IMR-90 (cell line): ENCODE results near the gene ZCWPW1. TPM values are rescaled to one million over a fixed set of nuclear protein-coding genes. Genes with fewer than 3 reads are reported as not detected.
A peak's percentile ranks its signal among the peaks of the same experiment; 100 is the strongest.

Source experiments
- ATAC-seq: fragments of 200-7000 bp; cut with Tn5 transposase; 2 replicates; pipeline ENCODE4 v1.9.1; 2020; ENCODE audit warnings: low read depth, mild to moderate bottlenecking, moderate library complexity
- BruUV-seq: library from RNA; stranded (reverse); fragments of 400-500 nt; replicated peaks from 2 replicates; lab custom pipeline; 2021; lab: Mats Ljungman, UMichigan
- CTCF ChIA-PET: fragments of 300-600 bp; formaldehyde crosslinking; extraction: SDS; loops from one replicate; lab custom pipeline; 2021; ENCODE audit warnings: antibody characterized with exemption; lab: Yijun Ruan, JAX
- POLR2A ChIA-PET: fragments of 300-600 bp; sonication (Branson Sonifier 250); formaldehyde crosslinking; loops from one replicate; lab custom pipeline; 2022; ENCODE audit warnings: antibody characterized with exemption; ENCODE audit not compliant: unreplicated experiment; lab: Charles Lee
- DNase-seq: peaks from one replicate; pipeline ENCODE4 v3.0.0; 2013
- H2AFZ ChIP-seq: replicated peaks from 2 replicates; pipeline ENCODE3; 2013; ENCODE audit warnings: low read length, mild to moderate bottlenecking; ENCODE audit not compliant: poor library complexity
- H2AK5ac ChIP-seq: 2 replicates; pipeline ENCODE4 v1.6.1; 2013; ENCODE audit warnings: low read depth, low read length, inconsistent platforms
- H2AK9ac ChIP-seq: replicated peaks from 2 replicates; pipeline ENCODE3; 2013; ENCODE audit warnings: mild to moderate bottlenecking, low read depth, low read length, moderate library complexity; ENCODE audit not compliant: poor library complexity
- H2BK120ac ChIP-seq: 2 replicates; pipeline ENCODE4 v1.6.1; 2013; ENCODE audit warnings: low read depth, low read length, inconsistent platforms
- H2BK15ac ChIP-seq: 3 replicates; pipeline ENCODE4 v1.6.1; 2013; ENCODE audit warnings: low read depth, low read length, inconsistent platforms
- H2BK20ac ChIP-seq: 2 replicates; pipeline ENCODE4 v1.6.1; 2013; ENCODE audit warnings: low read depth, mild to moderate bottlenecking, inconsistent platforms, low read length, moderate library complexity
- H2BK5ac ChIP-seq: 2 replicates; pipeline ENCODE4 v1.6.1; 2013; ENCODE audit warnings: mild to moderate bottlenecking, low read depth, low read length, inconsistent platforms; ENCODE audit not compliant: poor library complexity, severe bottlenecking
- H3K14ac ChIP-seq: replicated peaks from 2 replicates; pipeline ENCODE4 v1.6.1; 2013; ENCODE audit warnings: low read depth, low read length, inconsistent platforms
- H3K18ac ChIP-seq: 2 replicates; pipeline ENCODE4 v1.6.1; 2013; ENCODE audit warnings: low read depth, low read length, control low read depth
- H3K23ac ChIP-seq: 2 replicates; pipeline ENCODE4 v1.6.1; 2013; ENCODE audit warnings: low read depth, low read length, inconsistent platforms
- H3K27ac ChIP-seq: 2 replicates; pipeline ENCODE4 v1.5.1; 2013; ENCODE audit warnings: mild to moderate bottlenecking, control low read depth, low read length; ENCODE audit not compliant: insufficient read depth
- H3K27me3 ChIP-seq: 2 replicates; pipeline ENCODE4 v1.6.1; 2013; ENCODE audit warnings: low read length; ENCODE audit not compliant: control insufficient read depth, insufficient read depth
- H3K36me3 ChIP-seq: 2 replicates; pipeline ENCODE4 v1.6.1; 2013; ENCODE audit warnings: low read length, mixed read lengths; ENCODE audit not compliant: control insufficient read depth, insufficient read depth
- H3K4ac ChIP-seq: 2 replicates; pipeline ENCODE4 v1.6.1; 2013; ENCODE audit warnings: low read depth, low read length, inconsistent platforms
- H3K4me1 ChIP-seq: 2 replicates; pipeline ENCODE4 v1.6.1; 2013; ENCODE audit warnings: low read length, mixed read lengths; ENCODE audit not compliant: control insufficient read depth, insufficient read depth
- H3K4me2 ChIP-seq: 2 replicates; pipeline ENCODE4 v1.6.1; 2013; ENCODE audit warnings: low read depth, mild to moderate bottlenecking, control low read depth, low read length, moderate library complexity
- H3K4me3 ChIP-seq: 2 replicates; pipeline ENCODE4 v1.5.1; 2013; ENCODE audit warnings: low read depth, mild to moderate bottlenecking, control low read depth, low read length, moderate library complexity; ENCODE audit not compliant: insufficient read depth
- H3K56ac ChIP-seq: 2 replicates; pipeline ENCODE4 v1.6.1; 2013; ENCODE audit warnings: low read length, inconsistent platforms; ENCODE audit not compliant: insufficient read depth; ENCODE audit errors: extremely low read depth
- H3K79me1 ChIP-seq, 2 experiments: 2 replicates each; pipeline ENCODE4 v1.6.1; 2013; ENCODE audit warnings: low read length in 2 of 2, inconsistent platforms in 1 of 2, low read depth in 1 of 2
- H3K9ac ChIP-seq: 2 replicates; pipeline ENCODE4 v1.6.1; 2013; ENCODE audit warnings: low read depth, low read length, control low read depth
- H3K9me1 ChIP-seq: 2 replicates; pipeline ENCODE4 v1.6.1; 2013; ENCODE audit warnings: low read length, inconsistent platforms; ENCODE audit not compliant: insufficient read depth
- H3K9me3 ChIP-seq: 2 replicates; pipeline ENCODE4 v1.6.1; 2013; ENCODE audit warnings: low read length; ENCODE audit not compliant: control insufficient read depth, insufficient read depth
- H4K20me1 ChIP-seq: 2 replicates; pipeline ENCODE4 v1.6.1; 2013; ENCODE audit warnings: low read length, inconsistent platforms; ENCODE audit not compliant: insufficient read depth
- H4K5ac ChIP-seq: 2 replicates; pipeline ENCODE4 v1.6.1; 2013; ENCODE audit warnings: mild to moderate bottlenecking, low read depth, low read length, control low read depth
- H4K8ac ChIP-seq, 2 experiments: 2 replicates each; pipeline ENCODE4 v1.6.1; 2013; ENCODE audit warnings: low read depth in 2 of 2, low read length in 2 of 2, control low read depth in 1 of 2, inconsistent platforms in 1 of 2
- H4K91ac ChIP-seq: 2 replicates; pipeline ENCODE4 v1.6.1; 2013; ENCODE audit warnings: low read depth, low read length, inconsistent platforms; ENCODE audit not compliant: insufficient read depth
- BHLHE40 ChIP-seq: fragments of 150-350 bp; IDR thresholded peaks from 2 replicates; pipeline ENCODE4 v1.6.1; 2016; ENCODE audit warnings: mild to moderate bottlenecking, low read depth, low read length
- CEBPB ChIP-seq: IDR thresholded peaks from 2 replicates; pipeline ENCODE4 v1.6.1; 2012; ENCODE audit warnings: low read depth, low read length, improper control_type of control experiment
- CTCF ChIP-seq: conservative IDR thresholded peaks from 2 replicates; pipeline ENCODE4 v1.5.1; 2012; ENCODE audit warnings: mild to moderate bottlenecking, low read depth, low read length, improper control_type of control experiment
- ELK1 ChIP-seq: fragments of 150-350 bp; IDR thresholded peaks from 2 replicates; pipeline ENCODE4 v1.6.1; 2016; ENCODE audit warnings: low read depth, mild to moderate bottlenecking, low read length, moderate library complexity, borderline replicate concordance
- FOS ChIP-seq: fragments of 150-350 bp; IDR thresholded peaks from 2 replicates; pipeline ENCODE4 v1.6.1; 2016; ENCODE audit warnings: low read depth, low read length
- MAFK ChIP-seq: IDR thresholded peaks from 2 replicates; pipeline ENCODE4 v1.6.1; 2012; ENCODE audit warnings: low read depth, low read length, improper control_type of control experiment
- MAZ ChIP-seq: IDR thresholded peaks from 2 replicates; pipeline ENCODE4 v1.6.1; 2012; ENCODE audit warnings: low read depth, mild to moderate bottlenecking, low read length, improper control_type of control experiment, moderate library complexity, borderline replicate concordance
- MXI1 ChIP-seq: IDR thresholded peaks from 2 replicates; pipeline ENCODE4 v1.6.1; 2012; ENCODE audit warnings: low read depth, mild to moderate bottlenecking, low read length, moderate library complexity, borderline replicate concordance
- NFE2L2 ChIP-seq: fragments of 150-350 bp; IDR thresholded peaks from 2 replicates; pipeline ENCODE4 v1.6.1; 2016; ENCODE audit warnings: low read depth, mild to moderate bottlenecking, low read length
- POLR2A ChIP-seq: IDR thresholded peaks from 2 replicates; pipeline ENCODE4 v1.6.1; 2012; ENCODE audit warnings: mild to moderate bottlenecking, low read depth, low read length
- RAD21 ChIP-seq: IDR thresholded peaks from 2 replicates; pipeline ENCODE4 v1.6.1; 2012; ENCODE audit warnings: low read length, improper control_type of control experiment
- RCOR1 ChIP-seq: IDR thresholded peaks from 2 replicates; pipeline ENCODE4 v1.6.1; 2012; ENCODE audit warnings: mild to moderate bottlenecking, low read length, improper control_type of control experiment; ENCODE audit not compliant: insufficient replicate concordance
- SMC3 ChIP-seq: fragments of 150-350 bp; IDR thresholded peaks from 2 replicates; pipeline ENCODE4 v1.6.1; 2016; ENCODE audit warnings: low read depth, mild to moderate bottlenecking, antibody characterized with exemption, low read length, moderate library complexity
- WGBS, 2 experiments: methylation state at CpG; one replicate each; pipeline versions ENCODE4 v1.1.5 to v1.1.7; 2013; ENCODE audit warnings: missing lambda C conversion rate in 2 of 2; ENCODE audit not compliant: insufficient read length in 1 of 2; ENCODE audit errors: extremely low coverage in 2 of 2; 5-methylcytosine and 5-hydroxymethylcytosine counted together
- dilution Hi-C: fragments of 300-500 bp; cut with HindIII; formaldehyde crosslinking; loops from one replicate; pipeline ENCODE4 v1.14.3; 2018; ENCODE audit warnings: low sequenced_read_pairs; ENCODE audit not compliant: unreplicated experiment
- in situ Hi-C: fragments of 300-500 bp; cut with MboI; formaldehyde crosslinking; loops from 3 replicates; pipeline ENCODE4 v1.14.3; 2019; ENCODE audit warnings: low sequenced_read_pairs, inconsistent platforms, mixed read lengths
- intact Hi-C: fragments of 100-400 bp; cut with micrococcal nuclease; formaldehyde crosslinking; loops from 2 replicates; pipeline ENCODE4 v1.10.0; 2022
- polyA plus RNA-seq, 3 experiments: library from polyadenylated mRNA; depleted of rRNA; stranded (reverse); fragments of >200 nt; gene quantifications; 2 replicates each; pipeline ENCODE4 v1.2.3, GENCODE V29; 2012; ENCODE audit warnings: low replicate concordance in 1 of 3
- total RNA-seq: library from RNA; depleted of rRNA; stranded (reverse); fragments of >200 nt; gene quantifications from 2 replicates; pipeline ENCODE4 v1.2.3, GENCODE V29; 2012

Gene ZCWPW1
- total and polyA plus RNA-seq, 2 of the 4 experiments (the other 2 are of a cell fraction), result 0.72 to 1.3 TPM

GRCh38 chr7:100390286-100391009 lies 38.1 kb downstream of the ZCWPW1 start:
- POLR2A ChIA-PET, result no interaction called here

More at GRCh38 chr7:100390286-100391009, 38.1 kb downstream of the ZCWPW1 start:
- Histone ChIP-seq H3K79me1 (no peaks in the 10 kb centered on the region), H2BK120ac (no peak overlapping the region), H2BK20ac (no peak overlapping the region), H2BK15ac (no peak overlapping the region), H3K27ac (no peak overlapping the region), H3K9me1 (peaks cover 3% of the 10 kb centered on the region; the same call in 1 of the 2 replicates), H3K36me3 (no peaks in the 10 kb centered on the region), H3K27me3 (peaks cover 39% of the 10 kb centered on the region), H2BK5ac (no peak overlapping the region), H4K20me1 (no peaks in the 10 kb centered on the region), H3K23ac (no peak overlapping the region; the same call in 1 of the 2 replicates), H3K4me1 (no peaks in the 10 kb centered on the region), H2AK5ac (no peak overlapping the region), H3K4me2 (no peak overlapping the region), H4K5ac (no peak overlapping the region), H3K18ac (no peak overlapping the region), H2AFZ (peak overlapping the region; percentile 21), H3K4me3 (no peak overlapping the region), H2AK9ac (no peak overlapping the region), H3K14ac (no peak overlapping the region), H3K4ac (no peak overlapping the region), H4K8ac (no peak overlapping the region), H3K9me3 (peaks cover 4% of the 10 kb centered on the region), H3K9ac (no peak overlapping the region), H4K91ac (no peak overlapping the region), H3K56ac (no peak overlapping the region)
- intact Hi-C loops, result no loop called here
- no CpG with 5 or more reads among the region's 3 CpGs for WGBS, 2 experiments
- dilution Hi-C loops, result no loop called here
- CTCF ChIA-PET, result no interaction called here
- DNase-seq (no peak), ATAC-seq (no peak)
- BruUV-seq, result no TSS peak
- TF ChIP-seq ELK1 (no peak), FOS (no peak), CTCF (no peak), RCOR1 (no peak), POLR2A (no peak), SMC3 (no peak), MAFK (no peak), RAD21 (no peak), NFE2L2 (no peak), CEBPB (no peak), MXI1 (no peak), MAZ (no peak), BHLHE40 (no peak)
- in situ Hi-C loops, result no loop called here
